HCT116 (cell line): ENCODE data around the gene SAMSN1. TPM values are rescaled to one million over a fixed set of nuclear protein-coding genes. Genes with fewer than 3 reads are reported as not detected.

ENCODE experiments used
- ATAC-seq: fragments of 200-7000 bp; cut with Tn5 transposase; 2 replicates; pipeline ENCODE4 v1.9.1; 2020; ENCODE audit warnings: mild to moderate bottlenecking, moderate library complexity
- BruUV-seq: library from RNA; stranded (reverse); fragments of 400-500 nt; replicated peaks from 2 replicates; lab custom pipeline; 2021; lab: Mats Ljungman, UMichigan
- CTCF ChIA-PET: fragments of 300-600 bp; sonication (Branson Sonifier 250); formaldehyde crosslinking; loops from one replicate; lab custom pipeline; 2021; ENCODE audit warnings: antibody characterized with exemption; lab: Charles Lee
- POLR2A ChIA-PET: fragments of 300-600, 350-600 bp; sonication (Branson Sonifier 250); formaldehyde crosslinking; loops from one replicate; lab custom pipeline; 2021; ENCODE audit warnings: antibody characterized with exemption; lab: Charles Lee
- RAD21 ChIA-PET, 2 experiments: fragments of 300-600 bp; sonication (Branson Sonifier 250); formaldehyde crosslinking; loops; one replicate each; lab custom pipeline; 2023; ENCODE audit warnings: low total read pairs in 2 of 2; ENCODE audit not compliant: uncharacterized antibody in 2 of 2, unreplicated experiment in 2 of 2, low non-redundant PET in 1 of 2; lab: Charles Lee
- DNase-seq: peaks from one replicate; pipeline ENCODE4 v3.0.0-alpha.2; 2010; ENCODE audit warnings: low read depth, low spot score
- H2AFZ ChIP-seq: fragments of 200-600 bp; shearing (Covaris generic), sonication (generic); 2 replicates; pipeline ENCODE4 v1.6.1; 2017; ENCODE audit warnings: low read depth, mixed run types, mixed read lengths, antibody characterized with exemption, low read length; ENCODE audit not compliant: poor library complexity, severe bottlenecking
- H3K27ac ChIP-seq: 2 replicates; pipeline ENCODE4 v1.5.1; 2012; ENCODE audit warnings: low read depth, low read length
- H3K27me3 ChIP-seq: fragments of 200-600 bp; sonication (generic); 2 replicates; pipeline ENCODE4 v1.6.1; 2016; ENCODE audit warnings: mixed run types, low read length, mixed read lengths; ENCODE audit not compliant: insufficient read depth
- H3K36me3 ChIP-seq, 2 experiments: fragments of 200-500 bp in 1 of 2; fragments of 200-600 bp in 1 of 2; sonication (Bioruptor generic) in 1 of 2; sonication (generic) in 1 of 2; 2 replicates each; pipeline versions ENCODE4 v1.5.1 to v1.6.1; 2014 to 2016; ENCODE audit warnings: low read length in 2 of 2, inconsistent platforms in 1 of 2, mixed read lengths in 1 of 2, mixed run types in 1 of 2; ENCODE audit not compliant: insufficient read depth in 2 of 2, control insufficient read depth in 1 of 2
- H3K4me1 ChIP-seq, 2 experiments: fragments of 200-600 bp in 1 of 2; sonication (generic) in 1 of 2; 2 replicates each; pipeline versions ENCODE4 v1.5.1 to v1.6.1; 2012 to 2017; ENCODE audit warnings: low read length in 2 of 2, inconsistent platforms in 1 of 2, mild to moderate bottlenecking in 1 of 2, mixed read lengths in 1 of 2, mixed run types in 1 of 2, moderate library complexity in 1 of 2; ENCODE audit not compliant: insufficient read depth in 2 of 2, control insufficient read depth in 1 of 2
- H3K4me2 ChIP-seq: fragments of 200-600 bp; sonication (generic); 2 replicates; pipeline ENCODE4 v1.6.1; 2017; ENCODE audit warnings: mixed run types, low read length, mixed read lengths
- H3K4me3 ChIP-seq, 2 experiments: fragments of 200-600 bp in 1 of 2; sonication (generic) in 1 of 2; replicated peaks in 1 of 2; 2 replicates each; pipeline ENCODE4 v1.5.1; 2011 to 2016; ENCODE audit warnings: low read length in 2 of 2, control low read depth in 1 of 2, low read depth in 1 of 2, mild to moderate bottlenecking in 1 of 2, mixed read lengths in 1 of 2, mixed run types in 1 of 2
- H3K79me2 ChIP-seq: fragments of 200-600 bp; sonication (generic); 2 replicates; pipeline ENCODE4 v1.6.1; 2017; ENCODE audit warnings: mild to moderate bottlenecking, mixed run types, low read length, moderate library complexity, mixed read lengths; ENCODE audit not compliant: insufficient read depth
- H3K9ac ChIP-seq: fragments of 200-600 bp; sonication (generic); 2 replicates; pipeline ENCODE4 v1.6.1; 2016; ENCODE audit warnings: low read length, mixed read lengths
- H3K9me2 ChIP-seq: fragments of 200-600 bp; sonication (generic), shearing (Covaris generic); 2 replicates; pipeline ENCODE4 v1.6.1; 2017; ENCODE audit warnings: mixed run types, mild to moderate bottlenecking, moderate library complexity; ENCODE audit not compliant: insufficient read depth
- H3K9me3 ChIP-seq, 2 experiments: fragments of 200-500 bp in 1 of 2; fragments of 200-600 bp in 1 of 2; sonication (Bioruptor generic) in 1 of 2; sonication (generic) in 1 of 2; 2 replicates each; pipeline ENCODE4 v1.6.1; 2014 to 2017; ENCODE audit warnings: low read length in 2 of 2, mixed read lengths in 2 of 2, inconsistent platforms in 1 of 2, low read depth in 1 of 2, mild to moderate bottlenecking in 1 of 2, mixed run types in 1 of 2, moderate library complexity in 1 of 2; ENCODE audit not compliant: control insufficient read depth in 1 of 2, insufficient read depth in 1 of 2
- H4K20me1 ChIP-seq: fragments of 200-600 bp; sonication (generic), shearing (Covaris generic); 2 replicates; pipeline ENCODE4 v1.6.1; 2017; ENCODE audit warnings: mixed run types, mild to moderate bottlenecking, moderate library complexity; ENCODE audit not compliant: insufficient read depth
- CBX3 ChIP-seq: IDR thresholded peaks from 2 replicates; pipeline ENCODE4 v1.6.1; 2012; ENCODE audit warnings: low read depth
- ELF1 ChIP-seq: IDR thresholded peaks from 2 replicates; pipeline ENCODE4 v1.6.1; 2012; ENCODE audit warnings: low read depth, borderline replicate concordance
- SRF ChIP-seq: IDR thresholded peaks from 2 replicates; pipeline ENCODE4 v1.6.1; 2012; ENCODE audit warnings: low read depth
- TCF7L2 ChIP-seq: IDR thresholded peaks from 2 replicates; pipeline ENCODE4 v1.7.0; 2011; ENCODE audit warnings: borderline replicate concordance, inconsistent platforms; ENCODE audit not compliant: insufficient read depth, insufficient read length; ENCODE audit errors: extremely low read depth
- ZFX ChIP-seq: fragments of 450-650 bp; IDR thresholded peaks from 2 replicates; pipeline ENCODE4 v1.6.1; 2017
- intact Hi-C: fragments of 100-400 bp; cut with micrococcal nuclease; formaldehyde crosslinking; loops from 2 replicates; pipeline ENCODE4 v1.10.0; 2022
- total RNA-seq: library from RNA; stranded (reverse); gene quantifications from one replicate; pipeline ENCODE4 v1.2.1, GENCODE V29; 2021; ENCODE audit not compliant: unreplicated experiment
- TF ChIP-seq, protein P1 (sequence below): IDR thresholded peaks from 2 replicates; pipeline ENCODE4 v1.6.1; 2012; ENCODE audit warnings: low read depth
- TF ChIP-seq, protein P2 (sequence below): IDR thresholded peaks from 2 replicates; pipeline ENCODE4 v1.6.1; 2012

The SAMSN1 gene
- total RNA-seq, 1 experiment from 2014 or later = 0.57 TPM

DNA sequence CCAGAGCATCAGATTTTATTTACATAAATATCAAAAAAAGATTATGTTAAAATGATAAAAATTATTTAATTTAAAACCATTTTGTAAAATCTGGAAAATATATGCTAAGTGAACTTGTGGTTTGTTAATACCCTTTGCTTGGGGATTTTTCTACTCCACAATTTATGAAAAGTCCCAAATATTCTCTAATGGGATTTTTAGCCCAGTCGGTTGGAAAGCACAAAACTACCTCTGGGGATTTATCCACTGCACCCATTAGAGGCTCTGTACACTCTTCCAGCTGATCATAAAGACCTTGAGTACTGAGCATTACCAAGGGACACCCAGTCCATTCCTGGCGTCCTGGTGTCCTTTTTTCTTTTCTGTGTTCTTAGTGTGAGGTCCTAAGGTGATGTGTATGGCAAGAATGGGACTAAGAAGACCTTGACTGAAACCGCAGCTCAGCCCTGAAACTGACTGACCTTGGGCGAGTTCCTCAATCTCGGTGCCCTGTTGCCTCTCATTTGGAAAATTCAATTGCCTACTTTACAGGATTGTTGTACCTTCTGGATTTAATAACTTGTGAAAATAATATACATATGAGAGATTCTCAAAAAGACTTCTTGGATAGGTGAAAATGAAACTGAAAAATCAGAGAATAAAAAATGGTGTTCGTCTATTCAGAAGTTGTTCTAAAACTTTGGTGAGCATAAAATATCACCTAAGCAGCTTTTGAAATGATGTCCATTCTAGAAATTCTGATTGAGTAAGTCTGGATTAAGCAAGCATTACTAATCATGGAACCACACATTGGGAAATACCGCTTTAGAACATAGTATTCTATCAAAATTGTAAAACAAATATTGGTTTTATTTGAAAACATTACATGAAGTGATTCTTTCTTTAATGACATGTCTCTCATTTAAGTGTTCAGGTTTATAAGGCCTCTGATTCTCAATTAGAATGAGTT, 21.5 kb upstream of the SAMSN1 start:
- no TSS peak for BruUV-seq
- Histone ChIP-seq H3K9ac (no peak overlapping the region), H3K4me3 (no peak overlapping the region), H3K9me2 (no peaks in the 10 kb centered on the region), H3K27me3 (no peaks in the 10 kb centered on the region), H3K9me3 (no peaks in the 10 kb centered on the region), H3K36me3 (no peaks in the 10 kb centered on the region), H4K20me1 (no peaks in the 10 kb centered on the region), H3K27ac (no peak overlapping the region), H2AFZ (no peak overlapping the region), H3K4me2 (no peak overlapping the region), H3K79me2 (no peaks in the 10 kb centered on the region), H3K4me1 (0 out of 4 replicates have a peak, but pooled peaks cover 0 to 3% of the 10 kb centered on the region in 2 experiments)
- DNase-seq (no peak), ATAC-seq (no peak)
- intact Hi-C loops = no loop called here
- CTCF ChIA-PET = no interaction called here
- RAD21 ChIA-PET = no interaction called here
- POLR2A ChIA-PET = no interaction called here
- TF ChIP-seq, protein P1, sequence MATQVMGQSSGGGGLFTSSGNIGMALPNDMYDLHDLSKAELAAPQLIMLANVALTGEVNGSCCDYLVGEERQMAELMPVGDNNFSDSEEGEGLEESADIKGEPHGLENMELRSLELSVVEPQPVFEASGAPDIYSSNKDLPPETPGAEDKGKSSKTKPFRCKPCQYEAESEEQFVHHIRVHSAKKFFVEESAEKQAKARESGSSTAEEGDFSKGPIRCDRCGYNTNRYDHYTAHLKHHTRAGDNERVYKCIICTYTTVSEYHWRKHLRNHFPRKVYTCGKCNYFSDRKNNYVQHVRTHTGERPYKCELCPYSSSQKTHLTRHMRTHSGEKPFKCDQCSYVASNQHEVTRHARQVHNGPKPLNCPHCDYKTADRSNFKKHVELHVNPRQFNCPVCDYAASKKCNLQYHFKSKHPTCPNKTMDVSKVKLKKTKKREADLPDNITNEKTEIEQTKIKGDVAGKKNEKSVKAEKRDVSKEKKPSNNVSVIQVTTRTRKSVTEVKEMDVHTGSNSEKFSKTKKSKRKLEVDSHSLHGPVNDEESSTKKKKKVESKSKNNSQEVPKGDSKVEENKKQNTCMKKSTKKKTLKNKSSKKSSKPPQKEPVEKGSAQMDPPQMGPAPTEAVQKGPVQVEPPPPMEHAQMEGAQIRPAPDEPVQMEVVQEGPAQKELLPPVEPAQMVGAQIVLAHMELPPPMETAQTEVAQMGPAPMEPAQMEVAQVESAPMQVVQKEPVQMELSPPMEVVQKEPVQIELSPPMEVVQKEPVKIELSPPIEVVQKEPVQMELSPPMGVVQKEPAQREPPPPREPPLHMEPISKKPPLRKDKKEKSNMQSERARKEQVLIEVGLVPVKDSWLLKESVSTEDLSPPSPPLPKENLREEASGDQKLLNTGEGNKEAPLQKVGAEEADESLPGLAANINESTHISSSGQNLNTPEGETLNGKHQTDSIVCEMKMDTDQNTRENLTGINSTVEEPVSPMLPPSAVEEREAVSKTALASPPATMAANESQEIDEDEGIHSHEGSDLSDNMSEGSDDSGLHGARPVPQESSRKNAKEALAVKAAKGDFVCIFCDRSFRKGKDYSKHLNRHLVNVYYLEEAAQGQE = no peak
- TF ChIP-seq ZFX = no peak
- no peak for TF ChIP-seq CBX3
- no peak for TF ChIP-seq ELF1
- TF ChIP-seq, protein P2, sequence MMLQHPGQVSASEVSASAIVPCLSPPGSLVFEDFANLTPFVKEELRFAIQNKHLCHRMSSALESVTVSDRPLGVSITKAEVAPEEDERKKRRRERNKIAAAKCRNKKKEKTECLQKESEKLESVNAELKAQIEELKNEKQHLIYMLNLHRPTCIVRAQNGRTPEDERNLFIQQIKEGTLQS = no peak
- TF ChIP-seq SRF = no peak
- no peak for TF ChIP-seq TCF7L2
